ENCODE measurements around the gene GNGT1.

GRCh38 chr7:93902777-93903423 is 3.5 kb upstream of the GNGT1 start:
- peak in 4 of 5 experiments; percentile 43 to 65 (median 48) for TF ChIP-seq CTCF (IDR thresholded peaks at IDR 0.05 in 4 of 5, conservative IDR thresholded peaks at IDR 0.05 in 1 of 5)
- TF ChIP-seq POLR2A (IDR thresholded peaks at IDR 0.05): no peak

Measured in gastrocnemius medialis (tissue), 4 donors.